Retina (tissue), 1 donor: Measurements from ENCODE around the gene METTL9.
A peak's percentile ranks its signal among the peaks of the same experiment; 100 is the strongest.
"Not testable (repeated sequence)": the region's sequence is repeated elsewhere in the genome, so short reads cannot be mapped to it uniquely, and the experiment has no call there.

Experiments used
- DNase-seq: peaks from one replicate; pipeline ENCODE4 v3.0.0-alpha.2; 2016

METTL9 gene

DNA sequence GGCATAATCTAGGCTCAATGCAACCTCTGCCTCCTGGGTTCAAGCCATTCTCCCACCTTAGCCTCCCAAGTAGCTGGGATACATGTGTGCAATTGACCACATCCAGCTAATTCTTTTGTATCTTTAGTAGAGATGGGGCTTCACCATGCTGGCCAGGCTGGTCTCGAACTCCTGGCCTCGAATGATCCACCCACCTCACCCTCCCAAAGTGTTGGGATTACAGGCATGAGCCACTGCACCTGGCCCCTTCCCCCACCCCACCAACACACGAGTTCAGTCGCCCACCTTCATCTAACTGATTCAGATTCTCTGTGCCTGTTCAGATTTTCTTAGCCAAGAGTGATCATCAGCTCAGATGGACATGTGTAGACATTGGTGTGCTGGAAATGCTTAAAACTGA, 25.0 kb upstream of the METTL9 start:
- DNase-seq, result no peak

DNA sequence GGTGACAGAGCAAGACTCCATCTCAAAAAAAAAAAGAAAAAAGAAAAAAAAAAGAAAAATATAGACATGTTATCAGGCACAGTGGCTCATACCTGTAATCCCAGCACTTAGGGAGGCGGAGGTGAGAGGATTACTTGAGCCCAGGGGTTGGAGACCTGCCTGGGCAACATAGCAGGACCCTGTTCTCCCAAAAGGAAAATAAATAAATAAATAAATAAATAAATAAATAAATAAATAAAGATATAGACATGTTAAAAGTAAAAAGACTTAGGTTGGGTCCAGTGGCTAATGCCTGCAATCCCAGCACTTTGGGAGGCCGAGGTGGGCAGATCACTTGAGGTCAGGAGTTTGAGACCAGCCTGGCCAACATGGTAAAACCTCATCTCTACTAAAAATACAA, 23.1 kb upstream of the METTL9 start:
- not testable (repeated sequence) for DNase-seq

GRCh38 chr16:21577487-21577886, 21.9 kb upstream of the METTL9 start:
- not testable (repeated sequence) for DNase-seq

GRCh38 chr16:21578311-21578710, 21.1 kb upstream of the METTL9 start:
- DNase-seq, result not testable (repeated sequence)

GRCh38 chr16:21580131-21580530, 19.2 kb upstream of the METTL9 start:
- DNase-seq, result not testable (repeated sequence)

GRCh38 chr16:21580807-21581206, 18.6 kb upstream of the METTL9 start:
- DNase-seq, result no peak

GRCh38 chr16:21584817-21585216, 14.6 kb upstream of the METTL9 start:
- DNase-seq, result no peak

- not testable (repeated sequence) for DNase-seq
These were observed 10.8 kb upstream of the METTL9 start for GRCh38 chr16:21588593-21588992.

- DNase-seq, result no peak
These were observed 9.8 kb upstream of the METTL9 start for GRCh38 chr16:21589551-21589950.

DNA sequence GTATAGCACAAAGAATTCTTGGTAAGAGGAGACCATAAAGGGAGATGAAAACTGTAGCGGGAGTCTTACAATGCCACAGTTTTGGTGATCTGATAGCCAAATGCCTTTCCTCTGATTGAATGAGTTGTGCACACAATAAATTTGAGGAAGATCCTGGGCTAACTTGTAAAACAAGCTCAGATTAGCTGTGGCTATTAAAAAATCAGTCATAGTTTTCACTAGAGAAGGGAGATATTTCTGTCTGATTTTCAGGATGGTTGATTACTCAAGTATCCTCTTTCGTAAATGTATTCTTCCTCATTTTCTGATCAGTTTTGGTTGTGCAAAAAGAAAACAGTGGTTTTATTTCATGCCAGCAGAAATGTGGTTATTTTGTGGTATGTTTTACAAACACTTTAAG, 9.1 kb upstream of the METTL9 start:
- DNase-seq, result no peak

DNA sequence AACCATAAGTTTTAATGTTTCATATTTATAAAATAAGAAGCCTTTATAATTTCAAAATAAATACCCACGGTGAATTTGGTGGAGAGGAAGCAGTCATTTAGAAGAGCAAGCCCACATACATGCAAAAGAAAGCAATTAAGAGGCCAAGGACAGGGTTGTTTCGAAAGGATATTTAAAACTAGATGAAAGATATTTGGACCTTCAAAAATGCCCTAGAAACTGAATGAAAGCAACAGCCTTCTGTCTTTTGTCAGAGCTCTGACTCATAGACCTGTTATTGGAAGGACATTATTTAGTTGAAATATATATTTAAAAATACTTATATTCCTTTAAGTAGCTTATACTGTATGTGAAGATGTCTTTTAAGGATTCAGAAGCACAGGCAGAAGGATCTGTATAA, 8.6 kb upstream of the METTL9 start:
- no peak for DNase-seq

- no peak for DNase-seq
These were observed 7.2 kb upstream of the METTL9 start for GRCh38 chr16:21592191-21592590.

GRCh38 chr16:21593530-21594289, 5.7 kb upstream of the METTL9 start:
- no peak for DNase-seq

- no peak for DNase-seq
These were observed 1.8 kb upstream of the METTL9 start for GRCh38 chr16:21597561-21598030.

DNA sequence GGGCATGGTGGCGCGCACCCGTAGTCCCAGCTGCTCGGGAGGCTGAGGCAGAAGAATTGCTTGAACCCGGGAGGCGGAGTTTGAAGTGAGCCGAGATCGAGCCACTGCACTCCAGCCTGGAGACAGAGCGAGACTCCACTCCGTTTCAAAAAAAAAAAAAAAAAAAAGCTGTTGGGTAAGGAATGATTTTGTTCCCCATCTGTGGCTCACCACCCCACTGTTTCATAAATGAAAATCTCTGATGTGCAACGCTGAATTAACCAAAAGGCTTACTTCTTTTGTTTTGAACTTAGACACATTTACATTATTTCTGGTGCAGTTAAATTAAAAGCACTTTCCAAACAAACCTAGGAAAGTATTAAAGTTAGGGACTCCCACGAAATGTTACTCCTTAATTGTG, 1.2 kb upstream of the METTL9 start:
- DNase-seq, result no peak

DNA sequence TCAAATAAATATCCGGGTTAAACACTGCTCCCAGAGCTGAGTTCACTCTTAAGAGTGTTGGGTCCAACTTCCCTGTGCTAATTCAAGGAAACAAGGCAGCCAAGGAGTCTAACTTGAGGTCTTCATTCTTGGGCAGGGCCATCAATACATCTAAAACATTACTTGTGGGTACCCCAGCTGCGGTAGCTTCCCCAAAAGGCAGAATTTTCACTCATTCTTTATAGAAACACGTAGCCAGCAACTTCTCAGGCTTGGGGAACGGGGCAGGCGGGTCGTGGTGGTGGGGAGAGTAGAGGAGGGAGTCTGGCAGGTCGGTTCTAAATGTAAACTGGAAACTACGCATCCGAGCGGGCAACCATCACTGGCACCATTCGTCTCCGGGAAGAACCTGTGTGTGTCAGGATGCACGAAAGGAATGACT, 666 bp upstream of the METTL9 start:
- no peak for DNase-seq

DNA sequence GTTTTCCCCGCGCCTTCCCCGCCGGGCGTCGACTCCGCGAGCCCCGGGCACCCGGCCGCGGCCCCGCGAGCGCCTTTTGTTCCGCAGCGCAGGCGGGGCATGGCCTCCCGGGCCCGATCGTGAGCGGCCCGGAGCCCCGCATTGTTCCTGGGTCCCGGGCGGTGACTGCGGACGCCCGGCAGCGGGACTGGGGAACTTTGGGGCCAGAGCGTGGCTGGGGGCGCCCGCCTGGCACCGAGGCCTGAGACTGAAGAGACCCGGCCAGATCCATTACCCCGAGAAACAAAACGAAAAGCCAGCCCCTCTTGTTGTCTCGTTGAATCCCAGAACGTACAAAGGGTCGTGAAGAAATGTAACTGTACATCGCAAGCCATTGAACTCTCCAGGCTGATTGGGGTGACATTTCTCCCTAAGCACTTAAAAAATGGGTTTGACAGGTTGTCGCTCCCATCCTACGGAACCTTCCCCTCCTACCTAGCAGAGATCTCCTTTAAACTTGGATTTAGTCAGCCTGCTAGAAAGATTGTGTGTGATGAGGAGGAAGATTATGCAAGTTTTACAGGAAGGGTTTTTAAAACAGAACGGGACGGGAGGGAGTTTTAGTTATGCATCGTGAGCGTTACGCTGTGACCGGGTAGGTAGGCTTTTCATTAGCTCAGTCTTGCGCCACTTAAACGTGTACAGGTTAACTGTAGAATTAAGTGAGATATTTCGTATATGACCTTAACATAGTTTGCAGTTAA, 825 bp downstream of the METTL9 start:
- peak; percentile 67 for DNase-seq

DNA sequence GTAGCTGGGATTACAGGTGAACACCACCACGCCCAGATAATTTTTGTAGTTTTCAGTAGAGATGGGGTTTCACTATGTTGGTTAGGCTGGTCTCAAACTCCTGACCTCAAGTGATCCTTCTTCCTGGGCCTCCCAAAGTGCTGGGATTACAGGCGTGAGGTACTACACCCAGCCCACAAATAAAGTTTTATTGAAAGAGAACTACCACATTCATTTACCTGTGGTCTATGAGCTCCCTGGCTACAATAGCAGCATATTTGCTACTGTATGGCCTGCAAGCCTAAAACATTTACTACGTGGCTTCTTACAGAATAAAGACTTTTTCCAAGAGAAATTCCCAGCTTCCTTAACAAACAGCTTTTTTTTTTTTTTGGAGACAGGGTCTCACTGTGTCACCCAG, 3.4 kb downstream of the METTL9 start:
- no peak for DNase-seq

GRCh38 chr16:21603928-21604327, 4.6 kb downstream of the METTL9 start:
- no peak for DNase-seq

- DNase-seq, result not testable (repeated sequence)
These were observed 6.5 kb downstream of the METTL9 start for GRCh38 chr16:21605848-21606247.

GRCh38 chr16:21608639-21609328, 9.4 kb downstream of the METTL9 start:
- no peak for DNase-seq

DNA sequence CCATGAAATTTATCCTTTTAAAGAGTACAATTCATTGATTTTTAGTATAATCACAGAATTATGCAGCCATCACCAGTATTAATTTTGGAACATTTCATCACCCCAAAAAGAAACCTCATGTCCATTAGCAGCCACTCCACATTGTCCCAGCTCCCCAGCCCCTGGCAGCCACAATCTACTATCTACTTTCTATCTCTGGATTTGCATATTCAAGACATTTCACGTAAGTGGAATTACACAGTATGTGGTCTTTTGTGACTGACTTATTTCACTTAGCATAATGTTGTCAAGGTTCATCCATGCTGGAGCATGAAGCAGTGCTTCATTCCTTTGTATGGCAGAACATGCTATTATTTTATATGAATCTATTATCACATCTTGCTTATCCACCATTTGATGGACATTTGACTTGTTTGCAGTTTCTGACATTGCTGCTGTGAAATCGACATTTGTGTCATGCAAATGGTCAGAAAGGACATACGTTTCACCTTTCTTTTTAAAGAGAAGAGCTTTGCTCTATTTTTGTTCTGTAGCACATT, 10.7 kb downstream of the METTL9 start:
- DNase-seq, result no peak

DNA sequence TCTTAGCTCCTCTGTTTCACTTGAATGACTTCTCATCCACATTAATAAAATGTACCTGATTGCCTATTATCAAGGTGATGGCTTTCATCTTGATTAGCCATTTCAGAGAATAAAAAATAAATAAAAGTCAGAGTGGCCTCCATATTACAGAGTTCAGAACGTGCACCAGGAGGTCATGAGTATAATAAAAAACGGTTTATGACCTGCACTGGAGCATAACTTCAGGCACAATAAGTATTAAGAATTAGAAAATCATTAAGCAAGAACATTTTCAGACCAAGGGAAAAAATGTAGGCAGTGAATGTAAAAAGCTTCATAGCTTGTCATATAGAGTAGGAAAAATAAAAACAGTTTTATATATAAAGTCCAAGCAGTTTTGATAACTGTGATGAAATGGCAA, 11.4 kb downstream of the METTL9 start:
- no peak for DNase-seq
